Endothelial cell (in vitro differentiated cells): Measurements from ENCODE around the gene SP8. TPM values are rescaled to one million over a fixed set of nuclear protein-coding genes. Genes with fewer than 3 reads are reported as not detected.

Experiments used
- DNase-seq: peaks from one replicate; pipeline ENCODE4 v3.0.0; 2021; ENCODE audit warnings: low spot score
- H3K27ac Mint-ChIP-seq: one replicate; pipeline ENCODE4 v1.8.0; 2021; ENCODE audit warnings: mixed read lengths, inconsistent platforms; ENCODE audit not compliant: unreplicated experiment
- H3K27me3 Mint-ChIP-seq: one replicate; pipeline ENCODE4 v1.8.0; 2021; ENCODE audit warnings: mild to moderate bottlenecking, moderate library complexity, mixed read lengths, inconsistent platforms; ENCODE audit not compliant: unreplicated experiment
- H3K36me3 Mint-ChIP-seq: one replicate; pipeline ENCODE4 v1.8.0; 2021; ENCODE audit warnings: mild to moderate bottlenecking, low read depth, mixed read lengths, inconsistent platforms; ENCODE audit not compliant: unreplicated experiment
- H3K4me1 Mint-ChIP-seq: one replicate; pipeline ENCODE4 v1.8.0; 2021; ENCODE audit warnings: mild to moderate bottlenecking, mixed read lengths, inconsistent platforms; ENCODE audit not compliant: unreplicated experiment
- H3K4me3 Mint-ChIP-seq: one replicate; pipeline ENCODE4 v1.8.0; 2021; ENCODE audit warnings: mild to moderate bottlenecking, mixed read lengths, inconsistent platforms; ENCODE audit not compliant: unreplicated experiment
- H3K9me3 Mint-ChIP-seq: one replicate; pipeline ENCODE4 v1.8.0; 2021; ENCODE audit warnings: mixed read lengths, inconsistent platforms; ENCODE audit not compliant: unreplicated experiment
- CTCF ChIP-seq: fragments of 200-600 bp; sonication (generic); IDR thresholded peaks from one replicate; pipeline ENCODE4 v1.5.0; 2021; ENCODE audit warnings: antibody characterized with exemption; ENCODE audit not compliant: unreplicated experiment
- total RNA-seq: library from RNA; stranded (reverse); fragmentation: NEBNext Ultra II Directional; extraction: Animal tissue kit (Norgen Biotek cat#: 25700); gene quantifications from one replicate; pipeline ENCODE4 v1.2.1, GENCODE V29; 2021; ENCODE audit not compliant: unreplicated experiment

The SP8 gene
- total RNA-seq, 1 donor from 2014 or later, result 0.82 TPM

GRCh38 chr7:20794676-20795075 lies 8.0 kb upstream of the SP8 start:
- peaks cover 35% of the 10 kb centered on the region for H3K27me3 Mint-ChIP-seq
- no peak for TF ChIP-seq CTCF
- DNase-seq, result no peak
- H3K9me3 Mint-ChIP-seq, result no peaks in the 10 kb centered on the region
- no peaks in the 10 kb centered on the region for H3K36me3 Mint-ChIP-seq
- H3K4me3 Mint-ChIP-seq, result no peak overlapping the region
- no peak overlapping the region for H3K27ac Mint-ChIP-seq
- H3K4me1 Mint-ChIP-seq, result peaks cover 28% of the 10 kb centered on the region

GRCh38 chr7:20793694-20794394 lies 7.2 kb upstream of the SP8 start:
- DNase-seq, result no peak
- TF ChIP-seq CTCF, result no peak
- Mint-ChIP-seq H3K9me3 (no peaks in the 10 kb centered on the region), H3K4me3 (no peak overlapping the region), H3K36me3 (no peaks in the 10 kb centered on the region), H3K27ac (no peak overlapping the region), H3K27me3 (peaks cover 31% of the 10 kb centered on the region), H3K4me1 (peaks cover 25% of the 10 kb centered on the region)

GRCh38 chr7:20793248-20793647 lies 6.6 kb upstream of the SP8 start:
- H3K4me3 Mint-ChIP-seq, result peak overlapping the region; percentile 25
- peaks cover 24% of the 10 kb centered on the region for H3K4me1 Mint-ChIP-seq
- DNase-seq, result no peak
- TF ChIP-seq CTCF, result no peak
- peaks cover 31% of the 10 kb centered on the region for H3K27me3 Mint-ChIP-seq
- H3K27ac Mint-ChIP-seq, result no peak overlapping the region
- H3K36me3 Mint-ChIP-seq, result no peaks in the 10 kb centered on the region
- H3K9me3 Mint-ChIP-seq, result no peaks in the 10 kb centered on the region

- peaks cover 24% of the 10 kb centered on the region for H3K4me1 Mint-ChIP-seq
- TF ChIP-seq CTCF, result no peak
- no peaks in the 10 kb centered on the region for H3K9me3 Mint-ChIP-seq
- no peak overlapping the region for H3K4me3 Mint-ChIP-seq
- H3K27me3 Mint-ChIP-seq, result peaks cover 25% of the 10 kb centered on the region
- H3K36me3 Mint-ChIP-seq, result no peaks in the 10 kb centered on the region
- no peak overlapping the region for H3K27ac Mint-ChIP-seq
- no peak for DNase-seq
Measured at GRCh38 chr7:20791538-20792434, 5.1 kb upstream of the SP8 start.

- Mint-ChIP-seq H3K36me3 (no peaks in the 10 kb centered on the region), H3K4me3 (peak overlapping the region; percentile 4), H3K4me1 (peaks cover 33% of the 10 kb centered on the region), H3K27ac (no peak overlapping the region), H3K27me3 (peaks cover 29% of the 10 kb centered on the region), H3K9me3 (no peaks in the 10 kb centered on the region)
- DNase-seq, result no peak
- no peak for TF ChIP-seq CTCF
Measured at GRCh38 chr7:20790375-20790774, 3.7 kb upstream of the SP8 start.
